OCI-LY3 (cell line): ENCODE data around the gene SDF2L1.

Experiments
- CTCF ChIP-seq: fragments of 200-600, 300-600 bp; sonication (generic); IDR thresholded peaks from 2 replicates; pipeline ENCODE4 v1.5.1; 2014; ENCODE audit warnings: antibody characterized with exemption, low read length, low read depth
- EZH2phosphoT487 ChIP-seq: fragments of 200-600 bp; shearing (Covaris generic); IDR thresholded peaks from 2 replicates; pipeline ENCODE4 v1.6.1; 2018; ENCODE audit warnings: antibody characterized with exemption, mixed run types, low read depth

- no peak for TF ChIP-seq CTCF
- no peak for TF ChIP-seq EZH2phosphoT487
These were observed 17.0 kb upstream of the SDF2L1 start for GRCh38 chr22:21624880-21625791.
